ENCODE data around the gene AFDN. TPM values are rescaled to one million over a fixed set of nuclear protein-coding genes. Genes with fewer than 3 reads are reported as not detected.

The AFDN gene
- total RNA-seq, 4 donors from 2014 or later: 196 to 311 (median 224) TPM

DNA sequence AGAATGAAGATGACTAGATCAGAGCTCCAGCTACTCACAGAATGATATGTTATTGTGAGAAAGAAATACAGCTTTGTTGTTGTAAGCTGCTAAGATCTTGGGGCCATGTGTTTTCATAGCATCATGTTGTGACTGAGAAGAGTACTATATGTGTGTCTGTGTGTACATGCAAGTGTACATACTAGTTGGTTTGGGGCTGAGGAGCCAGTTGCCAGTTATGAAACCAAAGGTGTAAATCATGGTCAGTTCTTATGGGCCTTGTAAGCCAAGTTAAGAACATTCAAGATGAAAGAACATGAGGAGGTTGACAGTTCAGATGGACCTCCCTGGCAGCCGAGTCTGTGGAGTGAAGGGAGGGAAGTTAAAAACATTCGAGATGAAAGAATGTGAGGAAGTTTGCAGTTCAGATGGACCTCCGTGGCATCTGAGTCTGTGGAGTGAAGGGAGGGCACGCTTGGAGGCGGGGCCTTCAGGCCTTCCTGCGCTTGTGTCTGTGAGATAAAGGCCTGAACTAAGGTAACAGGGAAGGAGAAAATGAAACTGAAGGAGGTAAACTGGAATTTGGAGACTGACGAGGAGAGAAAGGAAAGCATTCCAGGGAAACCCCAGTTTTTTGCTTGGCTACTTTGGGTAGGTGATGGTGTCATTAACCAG is 13.9 kb downstream of the AFDN start:
- no peaks in the 10 kb centered on the region for H3K9me3 ChIP-seq
- 62 to 84% methylated on average over 7 of the region's 7 CpGs for WGBS, 2 donors

DNA sequence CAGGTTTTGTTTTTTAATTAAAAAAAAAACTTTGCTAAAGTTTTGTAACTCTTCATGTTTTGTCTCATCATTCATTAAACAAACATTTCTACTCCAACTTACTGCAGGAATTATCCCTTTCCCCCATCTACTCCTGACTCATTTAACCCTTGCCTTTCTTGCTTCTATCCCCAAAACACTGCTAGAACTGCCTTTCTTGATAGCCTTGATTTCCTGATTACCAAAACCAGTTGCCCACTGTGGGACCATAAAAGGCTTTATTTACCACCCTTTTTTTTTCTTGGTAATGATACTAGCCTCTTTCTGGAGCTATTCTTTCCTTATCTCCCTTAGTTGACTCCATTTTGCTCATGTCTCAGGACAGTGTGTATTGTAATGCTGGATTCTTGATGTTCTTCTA is 15.3 kb downstream of the AFDN start:
- DNase-seq: no peak
- no peak overlapping the region for H3K27ac ChIP-seq

More for the DNA sequence above, 13.9 kb downstream of the AFDN start:
- no peak overlapping the region for H3K4me3 ChIP-seq (replicated peaks in 1 of 3)
- H3K36me3 ChIP-seq: no peaks in the 10 kb centered on the region
- no peak overlapping the region for H3K27ac ChIP-seq
- H3K4me1 ChIP-seq: peaks cover 31 to 59% of the 10 kb centered on the region in 2 donors
- no peaks in the 10 kb centered on the region for H3K27me3 ChIP-seq
- no peak for DNase-seq
- intact Hi-C loops (cut with DNase I): no loop called here
- TF ChIP-seq, protein P1, sequence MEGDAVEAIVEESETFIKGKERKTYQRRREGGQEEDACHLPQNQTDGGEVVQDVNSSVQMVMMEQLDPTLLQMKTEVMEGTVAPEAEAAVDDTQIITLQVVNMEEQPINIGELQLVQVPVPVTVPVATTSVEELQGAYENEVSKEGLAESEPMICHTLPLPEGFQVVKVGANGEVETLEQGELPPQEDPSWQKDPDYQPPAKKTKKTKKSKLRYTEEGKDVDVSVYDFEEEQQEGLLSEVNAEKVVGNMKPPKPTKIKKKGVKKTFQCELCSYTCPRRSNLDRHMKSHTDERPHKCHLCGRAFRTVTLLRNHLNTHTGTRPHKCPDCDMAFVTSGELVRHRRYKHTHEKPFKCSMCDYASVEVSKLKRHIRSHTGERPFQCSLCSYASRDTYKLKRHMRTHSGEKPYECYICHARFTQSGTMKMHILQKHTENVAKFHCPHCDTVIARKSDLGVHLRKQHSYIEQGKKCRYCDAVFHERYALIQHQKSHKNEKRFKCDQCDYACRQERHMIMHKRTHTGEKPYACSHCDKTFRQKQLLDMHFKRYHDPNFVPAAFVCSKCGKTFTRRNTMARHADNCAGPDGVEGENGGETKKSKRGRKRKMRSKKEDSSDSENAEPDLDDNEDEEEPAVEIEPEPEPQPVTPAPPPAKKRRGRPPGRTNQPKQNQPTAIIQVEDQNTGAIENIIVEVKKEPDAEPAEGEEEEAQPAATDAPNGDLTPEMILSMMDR (IDR thresholded peaks at IDR 0.05): no peak
- no peak for TF ChIP-seq POLR2A (IDR thresholded peaks at IDR 0.05)

DNA sequence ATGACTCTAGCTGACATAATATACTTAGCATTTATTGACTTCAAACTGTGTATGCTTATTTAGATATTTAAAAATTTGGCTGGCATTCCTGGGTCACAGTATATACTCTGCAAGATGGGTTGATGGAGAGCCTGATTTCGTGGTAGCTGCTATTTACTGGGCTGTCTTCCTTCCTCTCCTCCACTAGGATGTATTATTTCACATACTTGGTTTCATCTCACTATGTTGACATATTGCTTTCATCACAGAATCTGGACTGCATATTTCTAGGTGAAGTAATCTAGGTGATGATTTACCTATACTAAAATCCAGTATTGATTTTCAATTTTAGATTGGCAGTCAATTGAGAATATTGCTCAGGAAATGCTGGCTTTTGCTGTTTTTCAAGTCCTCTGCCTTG is 15.7 kb downstream of the AFDN start:
- no peak for DNase-seq
- H3K36me3 ChIP-seq: no peaks in the 10 kb centered on the region
- H3K4me1 ChIP-seq: peaks cover 37 to 56% of the 10 kb centered on the region in 2 donors
- H3K27me3 ChIP-seq: no peaks in the 10 kb centered on the region
- 63 to 71% methylated on average over 1 of the region's 1 CpG for WGBS, 2 donors
- no peak for TF ChIP-seq POLR2A (IDR thresholded peaks at IDR 0.05)
- TF ChIP-seq, protein P1 (IDR thresholded peaks at IDR 0.05): no peak
- intact Hi-C loops (cut with DNase I): no loop called here
- H3K4me3 ChIP-seq (replicated peaks in 1 of 3): no peak overlapping the region
- H3K27ac ChIP-seq: no peak overlapping the region
- H3K9me3 ChIP-seq: no peaks in the 10 kb centered on the region

More for the DNA sequence above, 15.3 kb downstream of the AFDN start:
- Histone ChIP-seq H3K4me1 (peaks cover 33 to 53% of the 10 kb centered on the region in 2 donors), H3K27me3 (no peaks in the 10 kb centered on the region), H3K9me3 (no peaks in the 10 kb centered on the region), H3K4me3 (replicated peaks in 1 of 3) (no peak overlapping the region), H3K36me3 (no peaks in the 10 kb centered on the region)
- no peak for TF ChIP-seq POLR2A (IDR thresholded peaks at IDR 0.05)
- TF ChIP-seq, protein P1 (IDR thresholded peaks at IDR 0.05): no peak
- intact Hi-C loops (cut with DNase I): no loop called here

DNA sequence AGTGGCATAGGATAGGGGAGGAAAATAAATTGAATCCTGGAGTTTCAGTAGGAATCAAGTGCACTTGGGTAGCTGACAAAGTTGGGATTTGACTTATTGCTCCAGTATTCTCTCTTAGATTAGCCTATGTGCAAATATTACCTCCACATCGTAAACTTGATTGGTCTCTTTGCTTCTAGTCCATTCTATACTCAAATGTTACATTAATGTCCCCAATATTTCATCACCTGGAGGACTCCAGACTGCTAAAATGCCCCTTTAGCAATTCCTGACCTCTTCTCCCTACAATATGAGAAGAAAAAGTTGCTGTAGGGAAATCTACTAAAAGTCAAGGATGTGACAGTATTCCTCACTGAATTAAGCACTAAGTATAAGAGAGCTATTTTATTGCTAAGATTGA is 16.3 kb downstream of the AFDN start:
- 93 to 96% methylated on average over 1 of the region's 1 CpG for WGBS, 2 donors
- no peak for DNase-seq
- intact Hi-C loops (cut with DNase I): no loop called here
- Histone ChIP-seq H3K4me3 (replicated peaks in 1 of 3) (no peak overlapping the region), H3K36me3 (no peaks in the 10 kb centered on the region), H3K27me3 (no peaks in the 10 kb centered on the region), H3K9me3 (no peaks in the 10 kb centered on the region), H3K27ac (no peak overlapping the region), H3K4me1 (peaks cover 43 to 62% of the 10 kb centered on the region in 2 donors)
- TF ChIP-seq, protein P1 (IDR thresholded peaks at IDR 0.05): no peak
- no peak for TF ChIP-seq POLR2A (IDR thresholded peaks at IDR 0.05)

DNA sequence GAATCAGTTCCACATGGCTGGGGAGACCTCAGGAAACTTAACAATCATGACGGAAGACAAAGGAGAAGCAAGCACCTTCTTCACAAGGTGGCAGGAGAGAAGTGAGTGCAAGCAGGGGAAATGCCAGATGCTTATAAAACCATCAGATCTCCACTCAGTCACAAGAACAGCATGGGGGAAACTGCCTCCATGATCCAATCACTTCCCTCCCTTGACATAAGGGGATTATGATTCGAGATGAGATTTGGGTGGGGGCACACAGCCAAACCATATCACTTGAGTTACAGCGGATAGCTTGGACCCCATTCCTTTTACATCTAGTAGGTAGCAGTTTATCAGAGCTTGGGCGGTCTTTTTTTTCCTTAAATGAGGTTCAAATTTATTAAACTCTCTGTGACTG is 19.1 kb downstream of the AFDN start:
- peak in 1 of 2 donors; percentile 24 for DNase-seq
- intact Hi-C loops (cut with DNase I): no loop called here
- H3K4me1 ChIP-seq: peaks cover 45 to 66% of the 10 kb centered on the region in 2 donors
- no peak overlapping the region for H3K4me3 ChIP-seq (replicated peaks in 1 of 3)
- peak in 1 of 2 donors; percentile 39 for TF ChIP-seq POLR2A (IDR thresholded peaks at IDR 0.05)
- TF ChIP-seq, protein P1 (IDR thresholded peaks at IDR 0.05): no peak
- H3K36me3 ChIP-seq: no peaks in the 10 kb centered on the region
- 65 to 74% methylated on average over 4 of the region's 4 CpGs for WGBS, 2 donors
- H3K27ac ChIP-seq: peak overlapping the region in 2 of 3 donors; percentile 24 to 28
- no peaks in the 10 kb centered on the region for H3K9me3 ChIP-seq
- H3K27me3 ChIP-seq: no peaks in the 10 kb centered on the region

Data from thyroid gland (tissue), 4 donors.